ENCODE data around the gene HYDIN. TPM values are rescaled to one million over a fixed set of nuclear protein-coding genes. Genes with fewer than 3 reads are reported as not detected.

HYDIN gene
- total and polyA plus RNA-seq, 9 of the 15 experiments (the other 6 are each of a cell fraction or from before 2014, with no cell fraction given), result 0.08 to 0.43 (median 0.14) TPM; not detected in 1

DNA sequence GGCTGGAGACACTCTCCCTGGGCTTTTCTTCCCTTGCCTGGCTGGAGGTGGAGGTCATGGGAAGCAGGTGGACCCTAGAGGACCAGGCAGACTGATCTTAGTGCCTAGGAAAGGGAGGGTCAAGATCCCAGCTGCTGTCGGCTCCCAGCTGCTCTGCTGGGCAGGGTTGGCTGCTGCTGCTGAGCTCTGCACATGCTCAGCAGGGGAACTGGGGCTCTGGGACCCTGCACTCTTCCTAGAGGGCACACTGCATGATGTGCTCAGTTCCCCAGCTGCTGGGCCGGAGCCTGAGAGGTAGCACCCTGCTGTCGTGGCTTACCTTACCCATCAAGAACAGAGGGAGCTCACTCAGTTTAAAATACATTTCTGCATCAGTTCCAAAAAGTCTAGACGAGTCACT, 463.9 kb downstream of the HYDIN start:
- no TSS peak for BruUV-seq (replicated peaks)
- TF ChIP-seq ZSCAN29 (IDR thresholded peaks at IDR 0.05), result no peak
- no peak for TF ChIP-seq NR4A1 (CRISPR knock-in tag; IDR thresholded peaks at IDR 0.05)
- TF ChIP-seq NR4A1 (tag; IDR thresholded peaks at IDR 0.05), result no peak
- no peak for TF ChIP-seq LARP7 (IDR thresholded peaks at IDR 0.05)
- no peak for TF ChIP-seq TSC22D4 (tag; IDR thresholded peaks at IDR 0.05)
- TF ChIP-seq CBX2 (IDR thresholded peaks at IDR 0.05; ENCODE audit: insufficient read depth, low read length, poor library complexity, severe bottlenecking), result no peak
- TF ChIP-seq FOXA1 (IDR thresholded peaks at IDR 0.05; ENCODE audit: borderline replicate concordance), result no peak
- no peak for TF ChIP-seq RBM25 (IDR thresholded peaks at IDR 0.05; ENCODE audit: low read depth, low read length, severe bottlenecking)
- TF ChIP-seq CC2D1A (IDR thresholded peaks at IDR 0.05), result no peak
- TF ChIP-seq EHMT2 (IDR thresholded peaks at IDR 0.05), result no peak
- no peak for TF ChIP-seq PHB (CRISPR knock-in tag; IDR thresholded peaks at IDR 0.05)
- no peak for TF ChIP-seq NR2C1 (IDR thresholded peaks at IDR 0.05)
- no peak for TF ChIP-seq NR2C1 (tag; IDR thresholded peaks at IDR 0.05)
- TF ChIP-seq ARID2 (IDR thresholded peaks at IDR 0.05), result no peak
- TF ChIP-seq KAT7 (CRISPR knock-in tag; IDR thresholded peaks at IDR 0.05; ENCODE audit: borderline replicate concordance), result no peak
- TF ChIP-seq, protein P1, sequence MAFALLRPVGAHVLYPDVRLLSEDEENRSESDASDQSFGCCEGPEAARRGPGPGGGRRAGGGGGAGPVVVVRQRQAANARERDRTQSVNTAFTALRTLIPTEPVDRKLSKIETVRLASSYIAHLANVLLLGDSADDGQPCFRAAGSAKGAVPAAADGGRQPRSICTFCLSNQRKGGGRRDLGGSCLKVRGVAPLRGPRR (CRISPR knock-in tag; IDR thresholded peaks at IDR 0.05), result no peak
- TF ChIP-seq, protein P2, sequence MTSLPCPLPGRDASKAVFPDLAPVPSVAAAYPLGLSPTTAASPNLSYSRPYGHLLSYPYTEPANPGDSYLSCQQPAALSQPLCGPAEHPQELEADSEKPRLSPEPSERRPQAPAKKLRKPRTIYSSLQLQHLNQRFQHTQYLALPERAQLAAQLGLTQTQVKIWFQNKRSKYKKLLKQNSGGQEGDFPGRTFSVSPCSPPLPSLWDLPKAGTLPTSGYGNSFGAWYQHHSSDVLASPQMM (CRISPR knock-in tag; IDR thresholded peaks at IDR 0.05), result no peak
- TF ChIP-seq TBL1XR1 (IDR thresholded peaks at IDR 0.05; ENCODE audit: low read length in 2 of 2), result no peak
- no peak for TF ChIP-seq SNIP1 (IDR thresholded peaks at IDR 0.05; ENCODE audit: low read depth)
- Histone ChIP-seq H4K20me1 (replicated peaks; ENCODE audit: control insufficient read depth, insufficient read depth, low read length) (no peaks in the 10 kb centered on the region; the same call in 1 of the 2 replicates), H3K4me3 (no peak overlapping the region), H3K4me2 (ENCODE audit: insufficient read depth, low read length) (no peak overlapping the region), H3K36me3 (ENCODE audit: control insufficient read depth, insufficient read depth, low read length) (peaks cover 49% of the 10 kb centered on the region; the same call in 2 of the 3 replicates), H3K27me3 (ENCODE audit: control insufficient read depth in 2 of 2, insufficient read depth in 2 of 2, low read length in 2 of 2) (no peaks in the 10 kb centered on the region), H3K9ac (ENCODE audit: insufficient read depth in 1 of 2, low read depth in 2 of 2, low read length in 2 of 2) (no peak overlapping the region), H3K4me1 (replicated peaks in 1 of 2; ENCODE audit: control insufficient read depth in 2 of 2, insufficient read depth in 2 of 2, low read length in 2 of 2) (peaks cover 0 to 2% of the 10 kb centered on the region in 2 experiments; a peak in 2 of 5 replicates), H3K27ac (ENCODE audit: extremely low read depth, low read depth, low read length) (no peak overlapping the region), H3K9me3 (replicated peaks; ENCODE audit: control insufficient read depth, insufficient read depth, low read depth, low read length) (no peaks in the 10 kb centered on the region), H3K9me1 (ENCODE audit: control insufficient read depth, insufficient read depth, low read length) (no peaks in the 10 kb centered on the region), H3K79me2 (ENCODE audit: control insufficient read depth, insufficient read depth, low read length) (no peaks in the 10 kb centered on the region), H2AFZ (ENCODE audit: low read depth, low read length) (no peak overlapping the region)
- ChIA-PET CTCF (ENCODE audit: low intra/inter-chr PET ratio) (no interaction called here), POLR2A (interaction anchor here (0.6 to 1.6 kb wide), 2 partner anchors 16 to 388 kb away, joined by 3 to 5 read pairs; no protein-coding TSS in a partner anchor)
- 90% methylated on average over 4 of the region's 4 CpGs for WGBS (ENCODE audit: insufficient coverage, low coverage, missing lambda C conversion rate)
- no peak for FAIRE-seq
- in situ Hi-C loops (cut with MboI) (no loop called here), intact Hi-C loops (cut with micrococcal nuclease) (loop anchor here (5.0 kb wide), 1 partner anchor 94 kb away; no protein-coding TSS in a partner anchor)
- no peak for ATAC-seq
- DNase-seq (ENCODE audit: extremely low read depth in 1 of 4, low spot score in 3 of 4), result no peak
